Adipose tissue (tissue), 3 donors: Measurements from ENCODE around the gene RPL3. TPM values are rescaled to one million over a fixed set of nuclear protein-coding genes. Genes with fewer than 3 reads are reported as not detected.
"Not testable (repeated sequence)": the region's sequence is repeated elsewhere in the genome, so short reads cannot be mapped to it uniquely, and the experiment has no call there.

Source experiments
- H3K27ac ChIP-seq: one replicate; pipeline ENCODE4 v1.5.1; 2013; ENCODE audit warnings: low read depth, low read length
- WGBS, 3 donors: extraction: QIAGEN DNeasy Blood & Tissue Kit; methylation state at CpG; one replicate each; pipeline ENCODE4 v1.1.7; 2013; 5-methylcytosine and 5-hydroxymethylcytosine counted together
- polyA plus RNA-seq, 3 donors: library from polyadenylated mRNA; stranded (reverse); fragments of 200-250 nt; gene quantifications; one replicate each; pipeline ENCODE4 v1.2.3, GENCODE V29; 2013
- donor health status: healthy with polysubstance abuse.
- donor health status: Bipolar disorder and iron deficiency.
- donor health status: healthy.

RPL3 gene
- polyA plus RNA-seq, 3 donors, result 3,176 to 4,324 (median 3,855) TPM

DNA sequence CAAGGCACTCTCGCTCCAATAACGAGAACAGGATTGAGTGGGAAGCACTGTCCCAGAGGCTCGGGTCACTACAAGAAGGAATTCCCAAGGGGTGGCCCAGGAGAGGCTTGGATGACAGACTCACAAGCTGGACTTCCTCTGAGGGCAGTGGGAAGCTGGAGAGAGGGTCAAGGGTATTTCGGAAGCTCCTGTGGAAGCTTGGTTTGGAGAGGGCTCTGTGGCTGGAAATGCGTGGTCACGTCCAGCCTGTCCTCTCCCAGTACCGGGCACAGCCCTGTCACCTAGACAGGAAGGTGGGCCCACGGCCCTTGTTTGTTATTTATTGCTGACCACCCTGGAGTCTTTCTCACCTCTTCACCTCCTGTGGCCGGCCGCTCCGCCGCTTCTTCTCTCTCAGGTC, 35.7 kb upstream of the RPL3 start:
- WGBS, 3 donors, result 86 to 91% (median 88%) methylated on average over 12 of the region's 12 CpGs
- H3K27ac ChIP-seq, result no peak overlapping the region

DNA sequence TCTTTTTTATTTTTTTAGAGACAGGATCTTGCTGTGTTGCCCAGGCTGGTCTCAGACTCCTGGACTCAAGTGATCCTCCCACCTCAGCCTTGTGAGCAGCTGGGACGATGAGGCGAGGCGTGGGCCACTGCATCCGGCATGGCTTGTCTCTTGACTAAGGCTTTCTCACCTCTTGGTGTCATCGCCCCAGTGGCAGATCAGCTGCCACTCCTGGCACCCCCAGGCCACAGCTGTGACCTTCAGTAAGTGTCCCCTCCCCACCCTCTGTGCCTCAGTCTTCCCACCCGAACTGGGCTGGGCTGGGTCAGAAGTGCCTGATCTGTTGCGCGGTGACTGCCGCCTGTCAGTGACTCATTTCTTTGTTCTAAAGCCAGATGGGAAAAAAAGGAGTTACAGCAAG, 33.9 kb upstream of the RPL3 start:
- H3K27ac ChIP-seq, result no peak overlapping the region
- 85 to 92% (median 87%) methylated on average over 9 of the region's 9 CpGs for WGBS, 3 donors

DNA sequence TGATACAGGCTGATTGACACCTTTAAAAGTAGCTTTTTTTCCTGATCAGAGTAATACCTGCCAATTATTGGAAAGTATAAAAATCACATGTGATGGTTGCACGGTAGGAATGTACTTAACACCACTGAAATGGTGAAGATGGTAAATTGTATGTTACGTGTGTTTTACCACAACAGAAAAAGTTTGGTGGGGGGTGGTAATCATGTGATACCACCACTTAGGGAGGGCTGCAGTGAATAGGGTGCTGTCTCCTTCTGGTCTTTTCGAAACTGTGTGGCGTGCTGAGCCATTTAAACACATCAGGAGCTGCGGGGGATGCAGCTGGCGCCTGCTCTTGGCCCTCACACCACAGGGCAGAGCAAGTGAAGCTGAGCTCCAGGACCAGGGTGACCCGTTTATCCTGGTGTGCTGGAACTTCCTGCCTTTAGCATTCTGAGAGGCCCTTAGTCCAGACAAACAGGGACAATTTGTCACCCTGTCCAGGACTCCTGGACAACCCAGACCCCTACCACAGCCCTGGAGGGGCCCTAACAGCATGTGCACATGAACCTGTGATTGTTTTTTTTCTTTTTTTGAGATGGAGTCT, 33.0 kb upstream of the RPL3 start:
- H3K27ac ChIP-seq, result no peak overlapping the region

GRCh38 chr22:39351689-39352214, 32.3 kb upstream of the RPL3 start:
- 47 to 75% (median 57%) methylated on average over 8 of the region's 8 CpGs for WGBS, 3 donors
- no peak overlapping the region for H3K27ac ChIP-seq

More for the DNA sequence above, 33.0 kb upstream of the RPL3 start:
- WGBS, 3 donors, result 75 to 84% (median 77%) methylated on average over 7 of the region's 7 CpGs

GRCh38 chr22:39350757-39351688, 31.6 kb upstream of the RPL3 start:
- WGBS, 3 donors, result 54 to 71% (median 55%) methylated on average over 14 of the region's 14 CpGs
- no peak overlapping the region for H3K27ac ChIP-seq

DNA sequence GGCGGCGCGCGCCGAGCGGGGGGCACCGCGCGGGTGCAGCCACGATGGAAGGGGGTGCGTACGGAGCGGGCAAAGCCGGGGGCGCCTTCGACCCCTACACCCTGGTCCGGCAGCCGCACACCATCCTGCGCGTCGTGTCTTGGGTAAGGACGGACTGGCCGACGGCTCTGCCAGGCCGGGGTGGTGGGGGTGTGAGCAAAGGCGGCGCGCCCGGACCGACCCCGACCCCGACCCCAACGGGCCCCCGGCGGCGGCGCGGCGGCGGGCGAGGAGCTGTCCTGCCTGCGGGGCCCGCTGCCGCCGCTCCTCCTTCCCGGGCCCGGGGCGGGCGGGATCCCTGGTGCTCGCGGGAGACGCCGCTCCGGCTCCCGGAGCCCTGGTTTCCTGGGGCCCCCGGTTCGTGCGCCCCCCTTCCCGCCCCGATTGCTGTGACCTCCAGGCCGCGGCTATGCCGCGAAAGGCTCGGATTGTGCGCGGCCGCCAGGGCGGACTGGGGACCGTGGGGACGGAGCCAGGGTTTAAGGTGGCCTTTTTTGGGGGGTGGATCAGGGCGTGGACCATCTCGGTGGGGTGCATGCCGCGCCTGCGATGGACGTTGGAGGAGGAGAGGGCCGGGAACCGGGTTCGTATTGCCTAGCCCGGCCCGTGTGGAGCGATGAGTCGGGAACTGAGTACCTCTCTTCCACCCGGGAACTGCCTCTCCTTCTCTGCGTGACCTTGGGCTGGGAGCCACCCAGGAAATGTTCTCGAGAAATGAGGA, 30.7 kb upstream of the RPL3 start, which contains the start of gene SYNGR1:
Gene SYNGR1, plus strand, starts transcription at position 25 of the 760 bp plus-strand sequence. Its CDS starts 20 bp downstream, at position 45.
- 0 to 1% (median 1%) methylated on average over 48 to 87 of the region's 87 CpGs for WGBS, 3 donors
- no peak within 1 kb of the TSS for H3K27ac ChIP-seq

DNA sequence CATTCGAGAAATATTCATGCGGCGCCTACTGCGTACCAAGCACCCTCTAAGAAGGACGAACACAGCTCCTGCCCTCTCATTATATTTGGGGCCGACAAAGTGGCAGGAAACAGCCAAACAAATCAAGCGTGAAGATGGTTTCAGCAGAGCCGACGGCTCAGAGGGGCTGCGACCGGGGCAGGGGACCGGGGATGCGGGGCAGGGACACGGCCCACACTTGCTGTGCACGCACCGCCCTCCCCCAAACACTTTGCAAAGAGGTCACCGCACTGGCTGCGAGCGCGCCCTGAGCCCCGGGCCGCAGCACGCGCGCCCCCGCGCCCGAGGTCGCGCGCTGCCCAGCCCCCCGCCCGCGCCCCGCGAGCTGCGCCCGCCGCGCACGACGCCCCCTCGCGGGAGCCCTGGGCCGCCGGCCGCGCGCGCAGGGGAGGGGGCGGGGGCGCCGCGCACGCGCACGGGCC, 30.1 kb upstream of the RPL3 start:
- H3K27ac ChIP-seq, result no peak overlapping the region
- WGBS, 3 donors, result 1 to 2% (median 2%) methylated on average over 29 to 56 of the region's 57 CpGs

- no peak overlapping the region for H3K27ac ChIP-seq
- WGBS, 3 donors, result 12 to 27% (median 15%) methylated on average over 11 of the region's 11 CpGs
Measured at GRCh38 chr22:39348909-39349505, 29.6 kb upstream of the RPL3 start.

GRCh38 chr22:39345231-39345630, 25.8 kb upstream of the RPL3 start:
- 88 to 98% (median 94%) methylated on average over 4 of the region's 4 CpGs for WGBS, 3 donors
- no peak overlapping the region for H3K27ac ChIP-seq

- H3K27ac ChIP-seq, result no peak overlapping the region
- 64 to 81% (median 66%) methylated on average over 8 of the region's 8 CpGs for WGBS, 3 donors
Measured at GRCh38 chr22:39344046-39344390, 24.6 kb upstream of the RPL3 start.

GRCh38 chr22:39343259-39344045, 24.0 kb upstream of the RPL3 start:
- 23 to 29% (median 24%) methylated on average over 15 of the region's 15 CpGs for WGBS, 3 donors
- H3K27ac ChIP-seq, result no peak overlapping the region

- 86 to 88% (median 87%) methylated on average over 3 of the region's 3 CpGs for WGBS, 3 donors
Measured at GRCh38 chr22:39341179-39341578, 21.8 kb upstream of the RPL3 start.

DNA sequence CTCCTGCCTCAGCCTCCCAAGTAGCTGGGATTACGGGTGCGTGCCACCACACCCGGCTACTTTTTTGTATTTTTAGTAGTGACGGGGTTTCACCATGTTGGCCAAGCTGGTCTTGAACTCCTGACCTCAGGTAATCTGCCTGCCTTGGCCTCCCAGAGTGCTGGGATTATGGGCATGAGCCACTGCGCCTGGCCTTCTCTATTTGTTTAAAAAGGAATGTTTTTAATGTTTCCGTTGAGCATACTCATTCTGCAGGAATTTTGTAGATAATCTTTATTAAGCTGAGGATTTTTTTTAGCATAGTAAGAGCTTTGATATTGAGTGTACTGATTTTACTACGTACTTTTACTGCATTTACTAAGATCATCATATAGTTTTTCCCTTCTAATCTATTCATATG, 20.4 kb upstream of the RPL3 start:
- H3K27ac ChIP-seq, result not testable (repeated sequence)
- 75 to 89% (median 84%) methylated on average over 7 of the region's 7 CpGs for whole genome bisulfite sequencing, 3 donors

More at GRCh38 chr22:39341179-39341578, 21.8 kb upstream of the RPL3 start:
- H3K27ac ChIP-seq, result no peak overlapping the region

- H3K27ac ChIP-seq, result no peak overlapping the region
- 34 to 93% (median 92%) methylated on average over 5 of the region's 5 CpGs for WGBS, 3 donors
Measured at GRCh38 chr22:39336411-39336810, 17.0 kb upstream of the RPL3 start.

- H3K27ac ChIP-seq, result no peak overlapping the region
- WGBS, 3 donors, result 34 to 64% (median 53%) methylated on average over 5 of the region's 5 CpGs
Measured at GRCh38 chr22:39332441-39333064, 13.1 kb upstream of the RPL3 start.

GRCh38 chr22:39330553-39330952, 11.1 kb upstream of the RPL3 start:
- 95 to 100% (median 97%) methylated on average over 1 of the region's 1 CpG for WGBS, 3 donors
- not testable (repeated sequence) for H3K27ac ChIP-seq
